SK-N-SH (cell line): ENCODE results near the gene CHD5.

ENCODE experiments used
- EZH2phosphoT487 ChIP-seq: fragments of 200-600 bp; sonication (generic); IDR thresholded peaks from 2 replicates; pipeline ENCODE4 v1.6.1; 2017; ENCODE audit warnings: low read depth, mixed run types, mild to moderate bottlenecking, antibody characterized with exemption, moderate library complexity, borderline replicate concordance
- FOXJ3 ChIP-seq: sonication (generic); formaldehyde crosslinking; IDR thresholded peaks from 2 replicates; pipeline ENCODE4 v1.5.1; 2020; ENCODE audit warnings: mild to moderate bottlenecking, missing genetic modification reagents
- REST ChIP-seq: IDR thresholded peaks from 2 replicates; pipeline ENCODE4 v1.6.1; 2012; ENCODE audit warnings: mild to moderate bottlenecking, low read depth, low read length, moderate library complexity
- TAF1 ChIP-seq: IDR thresholded peaks from 2 replicates; pipeline ENCODE4 v1.6.1; 2012; ENCODE audit warnings: low read depth, mild to moderate bottlenecking, low read length, moderate library complexity, borderline replicate concordance
- TF ChIP-seq, protein P1 (sequence below): fragments of 200-600 bp; sonication (generic); IDR thresholded peaks from 2 replicates; pipeline ENCODE4 v1.6.1; 2017; ENCODE audit warnings: antibody characterized with exemption, mild to moderate bottlenecking, moderate library complexity

GRCh38 chr1:6167391-6168303, 12.5 kb downstream of the CHD5 start:
- no peak for TF ChIP-seq EZH2phosphoT487
- no peak for TF ChIP-seq TAF1
- TF ChIP-seq, protein P1, sequence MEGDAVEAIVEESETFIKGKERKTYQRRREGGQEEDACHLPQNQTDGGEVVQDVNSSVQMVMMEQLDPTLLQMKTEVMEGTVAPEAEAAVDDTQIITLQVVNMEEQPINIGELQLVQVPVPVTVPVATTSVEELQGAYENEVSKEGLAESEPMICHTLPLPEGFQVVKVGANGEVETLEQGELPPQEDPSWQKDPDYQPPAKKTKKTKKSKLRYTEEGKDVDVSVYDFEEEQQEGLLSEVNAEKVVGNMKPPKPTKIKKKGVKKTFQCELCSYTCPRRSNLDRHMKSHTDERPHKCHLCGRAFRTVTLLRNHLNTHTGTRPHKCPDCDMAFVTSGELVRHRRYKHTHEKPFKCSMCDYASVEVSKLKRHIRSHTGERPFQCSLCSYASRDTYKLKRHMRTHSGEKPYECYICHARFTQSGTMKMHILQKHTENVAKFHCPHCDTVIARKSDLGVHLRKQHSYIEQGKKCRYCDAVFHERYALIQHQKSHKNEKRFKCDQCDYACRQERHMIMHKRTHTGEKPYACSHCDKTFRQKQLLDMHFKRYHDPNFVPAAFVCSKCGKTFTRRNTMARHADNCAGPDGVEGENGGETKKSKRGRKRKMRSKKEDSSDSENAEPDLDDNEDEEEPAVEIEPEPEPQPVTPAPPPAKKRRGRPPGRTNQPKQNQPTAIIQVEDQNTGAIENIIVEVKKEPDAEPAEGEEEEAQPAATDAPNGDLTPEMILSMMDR = no peak
- TF ChIP-seq REST = no peak
- no peak for TF ChIP-seq FOXJ3
